HepG2 (cell line): ENCODE measurements around the gene GPR162. TPM values are rescaled to one million over a fixed set of nuclear protein-coding genes. Genes with fewer than 3 reads are reported as not detected.

Source experiments
- DPF2 ChIP-seq: sonication (generic); formaldehyde crosslinking; IDR thresholded peaks from 2 replicates; pipeline ENCODE4 v1.4.0; 2020; ENCODE audit warnings: mild to moderate bottlenecking, low read depth, missing genetic modification reagents, borderline replicate concordance
- FOXC1 ChIP-seq: sonication (generic); formaldehyde crosslinking; IDR thresholded peaks from 2 replicates; pipeline ENCODE4 v1.8.0; 2022; ENCODE audit warnings: mild to moderate bottlenecking, missing genetic modification reagents, borderline replicate concordance
- HDAC1 ChIP-seq: sonication (generic); formaldehyde crosslinking; IDR thresholded peaks from 2 replicates; pipeline ENCODE4 v1.5.1; 2020; ENCODE audit warnings: mild to moderate bottlenecking, missing genetic modification reagents
- HIVEP1 ChIP-seq: sonication (generic); formaldehyde crosslinking; IDR thresholded peaks from 2 replicates; pipeline ENCODE4 v1.4.0; 2020; ENCODE audit warnings: mild to moderate bottlenecking, missing genetic modification reagents
- HMGA1 ChIP-seq: sonication (generic); formaldehyde crosslinking; conservative IDR thresholded peaks from 2 replicates; pipeline ENCODE4 v1.4.0; 2020; ENCODE audit warnings: missing genetic modification reagents
- IRF2 ChIP-seq: IDR thresholded peaks from 2 replicates; pipeline ENCODE4 v1.6.1; 2018; ENCODE audit warnings: missing genetic modification reagents, missing compliant biosample characterization
- NRL ChIP-seq: sonication (generic); formaldehyde crosslinking; IDR thresholded peaks from 2 replicates; pipeline ENCODE4 v1.5.0; 2020; ENCODE audit warnings: missing genetic modification reagents, mild to moderate bottlenecking, moderate library complexity, borderline replicate concordance
- PRPF4 ChIP-seq: fragments of 200-400 bp; formaldehyde crosslinking; IDR thresholded peaks from 2 replicates; pipeline ENCODE4 v1.6.1; 2016; ENCODE audit warnings: low read length, low read depth; ENCODE audit not compliant: poor library complexity, severe bottlenecking
- RAD21 ChIP-seq: fragments of 450-650 bp; formaldehyde crosslinking; IDR thresholded peaks from 2 replicates; pipeline ENCODE4 v1.5.0; 2020; ENCODE audit warnings: mild to moderate bottlenecking
- STAG1 ChIP-seq: sonication (generic); formaldehyde crosslinking; IDR thresholded peaks from 2 replicates; pipeline ENCODE4 v1.4.0; 2020; ENCODE audit warnings: missing genetic modification reagents
- TAF1 ChIP-seq: sonication (generic); formaldehyde crosslinking; IDR thresholded peaks from 2 replicates; pipeline ENCODE4 v1.4.0; 2020; ENCODE audit warnings: missing genetic modification reagents
- TFDP1 ChIP-seq: IDR thresholded peaks from 2 replicates; pipeline ENCODE4 v1.6.1; 2016; ENCODE audit warnings: missing compliant biosample characterization, missing genetic modification reagents, borderline replicate concordance
- YEATS2 ChIP-seq: sonication (generic); formaldehyde crosslinking; IDR thresholded peaks from 2 replicates; pipeline ENCODE4 v1.4.0; 2020; ENCODE audit warnings: missing genetic modification reagents, borderline replicate concordance
- ZMAT3 ChIP-seq: sonication (generic); formaldehyde crosslinking; conservative IDR thresholded peaks from 2 replicates; pipeline ENCODE4 v1.7.0; 2021; ENCODE audit warnings: missing genetic modification reagents
- ZNF280D ChIP-seq: sonication (generic); formaldehyde crosslinking; IDR thresholded peaks from 2 replicates; pipeline ENCODE4 v1.5.1; 2020; ENCODE audit warnings: mild to moderate bottlenecking, missing genetic modification reagents
- ZNF552 ChIP-seq: sonication (generic); formaldehyde crosslinking; IDR thresholded peaks from 2 replicates; pipeline ENCODE4 v1.9.0; 2022; ENCODE audit warnings: missing genetic modification reagents, mild to moderate bottlenecking, borderline replicate concordance
- polyA plus RNA-seq, 8 experiments: library from polyadenylated mRNA; depleted of rRNA in 3 of 8; stranded (reverse) in 7 of 8; unstranded in 1 of 8; fragments of >200 nt; fragmentation: Illumina TruSeq in 4 of 8; extraction: Trizol in 4 of 8; gene quantifications; 2 replicates each; pipeline versions ENCODE4 v1.2.1 to v1.2.3, GENCODE V29; 2011 to 2016; ENCODE audit warnings: low read depth in 4 of 8, missing spikeins in 1 of 8, mixed read lengths in 1 of 8; ENCODE audit not compliant: insufficient read depth in 1 of 8
- total RNA-seq, 5 experiments: library from RNA; depleted of rRNA; stranded (reverse); fragments of >200 nt; fragmentation: Illumina TruSeq; extraction: Trizol; gene quantifications; 2 replicates each; pipeline ENCODE4 v1.2.3, GENCODE V29; 2016; ENCODE audit warnings: low read depth in 1 of 5
- TF ChIP-seq, protein P1 (sequence below): IDR thresholded peaks from 2 replicates; pipeline ENCODE4 v1.6.1; 2016; ENCODE audit warnings: missing biosample characterization, missing genetic modification reagents, low read depth
- TF ChIP-seq, protein P2 (sequence below): sonication (generic); formaldehyde crosslinking; IDR thresholded peaks from 2 replicates; pipeline ENCODE4 v1.9.0; 2022; ENCODE audit warnings: low read depth, missing genetic modification reagents
- TF ChIP-seq, protein P3 (sequence below): sonication (generic); formaldehyde crosslinking; IDR thresholded peaks from 2 replicates; pipeline ENCODE4 v1.4.0; 2020; ENCODE audit warnings: mild to moderate bottlenecking, low read depth, missing genetic modification reagents

GPR162 gene
- total and polyA plus RNA-seq, 2 of the 13 experiments (the other 11 are each of a cell fraction or from before 2014, with no cell fraction given), result 0.08 TPM; not detected in 1

DNA sequence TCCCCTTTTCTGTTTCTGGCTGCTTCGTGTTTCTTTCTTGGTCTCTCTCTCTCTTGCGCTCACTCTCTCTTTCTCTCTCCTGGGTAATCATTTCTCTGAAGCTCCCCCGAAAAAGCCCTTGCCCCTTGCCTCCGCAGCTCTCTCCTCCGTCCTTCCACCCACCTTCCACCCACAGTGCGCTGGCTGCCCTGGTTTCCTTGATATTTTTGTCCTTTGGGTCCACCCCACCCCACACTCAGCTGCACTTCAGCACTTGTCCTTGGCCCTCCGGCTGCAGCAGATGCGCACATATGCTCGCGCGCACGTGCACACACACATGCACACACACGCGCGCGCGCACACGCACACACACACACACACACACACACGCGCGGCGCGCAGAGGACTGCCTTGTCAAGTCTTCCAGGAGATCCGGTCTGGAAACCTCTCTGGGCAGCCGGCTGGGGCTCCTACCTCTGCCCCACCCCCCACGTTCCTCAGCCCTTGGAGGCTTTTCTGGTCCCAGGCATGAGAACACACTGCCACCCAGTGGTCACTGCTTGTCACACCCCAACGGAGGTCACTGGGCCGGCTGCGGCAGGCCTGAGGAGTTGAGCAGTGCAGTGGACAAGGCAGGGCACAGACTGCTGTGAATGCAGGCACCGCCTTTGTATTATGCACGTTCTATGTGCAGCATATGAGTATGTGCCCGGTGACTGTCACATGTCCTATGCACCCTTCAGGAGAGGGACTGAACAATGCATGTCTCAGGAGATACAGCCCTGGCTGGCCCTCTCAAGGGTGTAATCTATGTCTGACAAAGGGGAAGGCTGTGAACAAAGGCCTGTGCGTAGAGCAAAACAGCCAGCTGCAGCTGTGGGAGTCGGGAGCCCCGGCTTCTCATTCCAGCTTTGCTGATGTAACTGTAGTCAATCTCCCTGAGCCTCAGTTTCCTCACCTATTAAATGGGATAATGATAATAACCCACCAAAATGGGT is 42.8 kb upstream of the GPR162 start (continued):
- TF ChIP-seq ZNF280D (CRISPR knock-in tag) (no peak), TFDP1 (CRISPR knock-in tag) (peak; percentile 54; the same call in 1 of the 2 replicates), STAG1 (peak; percentile 97), HMGA1 (CRISPR knock-in tag) (no peak), FOXC1 (peak; percentile 83; the same call in 1 of the 2 replicates), RAD21 (CRISPR knock-in tag) (peak; percentile 99), NRL (0 out of 2 replicates have a peak, but pooled peaks have one; percentile 43), ZMAT3 (peak; percentile 78; the same call in 1 of the 2 replicates), PRPF4 (peak; percentile 55), TAF1 (CRISPR knock-in tag) (no peak), ZNF552 (CRISPR knock-in tag) (0 out of 2 replicates have a peak, but pooled peaks have one; percentile 29), YEATS2 (peak; percentile 76; the same call in 1 of the 2 replicates), IRF2 (CRISPR knock-in tag) (peak; percentile 72; the same call in 1 of the 2 replicates), DPF2 (CRISPR knock-in tag) (no peak), HDAC1 (peak; percentile 75), HIVEP1 (peak; percentile 78; the same call in 1 of the 2 replicates)
- TF ChIP-seq, protein P1, sequence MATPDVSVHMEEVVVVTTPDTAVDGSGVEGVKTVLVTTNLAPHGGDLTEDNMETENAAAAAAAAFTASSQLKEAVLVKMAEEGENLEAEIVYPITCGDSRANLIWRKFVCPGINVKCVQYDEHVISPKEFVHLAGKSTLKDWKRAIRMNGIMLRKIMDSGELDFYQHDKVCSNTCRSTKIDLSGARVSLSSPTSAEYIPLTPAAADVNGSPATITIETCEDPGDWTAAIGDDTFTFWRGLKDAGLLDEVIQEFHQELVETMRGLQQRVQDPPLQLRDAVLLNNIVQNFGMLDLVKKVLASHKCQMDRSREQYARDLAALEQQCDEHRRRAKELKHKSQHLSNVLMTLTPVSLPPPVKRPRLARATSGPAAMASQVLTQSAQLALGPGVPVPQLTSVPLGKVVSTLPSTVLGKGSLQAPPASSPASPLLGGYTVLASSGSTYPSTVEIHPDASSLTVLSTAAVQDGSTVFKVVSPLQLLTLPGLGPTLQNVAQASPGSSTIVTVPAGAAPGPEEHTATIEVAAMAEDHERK (CRISPR knock-in tag), result no peak
- TF ChIP-seq, protein P2, sequence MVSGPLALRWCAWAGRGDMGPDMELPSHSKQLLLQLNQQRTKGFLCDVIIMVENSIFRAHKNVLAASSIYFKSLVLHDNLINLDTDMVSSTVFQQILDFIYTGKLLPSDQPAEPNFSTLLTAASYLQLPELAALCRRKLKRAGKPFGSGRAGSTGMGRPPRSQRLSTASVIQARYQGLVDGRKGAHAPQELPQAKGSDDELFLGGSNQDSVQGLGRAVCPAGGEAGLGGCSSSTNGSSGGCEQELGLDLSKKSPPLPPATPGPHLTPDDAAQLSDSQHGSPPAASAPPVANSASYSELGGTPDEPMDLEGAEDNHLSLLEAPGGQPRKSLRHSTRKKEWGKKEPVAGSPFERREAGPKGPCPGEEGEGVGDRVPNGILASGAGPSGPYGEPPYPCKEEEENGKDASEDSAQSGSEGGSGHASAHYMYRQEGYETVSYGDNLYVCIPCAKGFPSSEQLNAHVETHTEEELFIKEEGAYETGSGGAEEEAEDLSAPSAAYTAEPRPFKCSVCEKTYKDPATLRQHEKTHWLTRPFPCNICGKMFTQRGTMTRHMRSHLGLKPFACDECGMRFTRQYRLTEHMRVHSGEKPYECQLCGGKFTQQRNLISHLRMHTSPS, result peak; percentile 49; the same call in 1 of the 2 replicates
- TF ChIP-seq, protein P3, sequence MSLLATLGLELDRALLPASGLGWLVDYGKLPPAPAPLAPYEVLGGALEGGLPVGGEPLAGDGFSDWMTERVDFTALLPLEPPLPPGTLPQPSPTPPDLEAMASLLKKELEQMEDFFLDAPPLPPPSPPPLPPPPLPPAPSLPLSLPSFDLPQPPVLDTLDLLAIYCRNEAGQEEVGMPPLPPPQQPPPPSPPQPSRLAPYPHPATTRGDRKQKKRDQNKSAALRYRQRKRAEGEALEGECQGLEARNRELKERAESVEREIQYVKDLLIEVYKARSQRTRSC (CRISPR knock-in tag), result no peak
